ENCODE measurements around the gene PATJ. TPM values are rescaled to one million over a fixed set of nuclear protein-coding genes. Genes with fewer than 3 reads are reported as not detected.

PATJ gene
- total RNA-seq, 1 experiment from 2014 or later, result 48.8 TPM

DNA sequence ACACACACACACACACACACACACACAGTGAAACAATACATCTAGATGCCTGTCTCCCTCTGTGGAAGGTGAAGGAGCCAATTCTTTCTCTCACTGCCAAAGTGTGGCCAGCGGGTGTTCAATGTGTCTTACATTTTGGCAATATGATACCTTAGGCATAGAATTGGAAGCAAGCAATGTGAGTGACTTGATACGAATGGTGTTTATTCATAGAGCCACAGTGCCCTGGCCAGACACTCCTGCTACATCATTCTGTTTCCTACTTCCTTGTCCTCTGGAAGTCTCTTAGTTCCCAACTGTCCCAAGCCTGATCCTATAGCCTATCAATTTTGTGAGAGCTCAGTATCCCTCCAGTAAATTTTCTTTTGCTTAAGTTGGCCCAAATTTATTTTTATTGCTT, 282.4 kb downstream of the PATJ start:
- ChIA-PET CTCF (no interaction called here), RAD21 (ENCODE audit: low non-redundant PET in 1 of 2, low total read pairs in 2 of 2, uncharacterized antibody in 2 of 2, unreplicated experiment in 2 of 2) (no interaction called here), POLR2A (interaction anchor here (0.6 kb wide), 1 partner anchor 37 kb away, joined by 3 read pairs; no protein-coding TSS in a partner anchor)
- H3K36me3 ChIP-seq (ENCODE audit: control insufficient read depth in 1 of 2, insufficient read depth in 2 of 2, low read length in 2 of 2), result no peaks in the 10 kb centered on the region
- no peak for TF ChIP-seq POLR2AphosphoS5 (IDR thresholded peaks at IDR 0.05; ENCODE audit: low read depth, low read length)
- no peaks in the 10 kb centered on the region for H3K9me2 ChIP-seq (ENCODE audit: insufficient read depth)
- no TSS peak for BruUV-seq (replicated peaks)
- no peaks in the 10 kb centered on the region for H3K79me2 ChIP-seq (ENCODE audit: insufficient read depth, low read length)
- H2AFZ ChIP-seq (ENCODE audit: low read depth, low read length, poor library complexity, severe bottlenecking), result no peak overlapping the region
- no peak overlapping the region for H3K4me2 ChIP-seq (ENCODE audit: low read length)
- no peak for ATAC-seq
- intact Hi-C loops (cut with micrococcal nuclease), result no loop called here
- H3K9ac ChIP-seq (ENCODE audit: low read length), result no peak overlapping the region
- no peaks in the 10 kb centered on the region for H4K20me1 ChIP-seq (ENCODE audit: insufficient read depth)
- H3K27ac ChIP-seq (ENCODE audit: low read depth, low read length), result no peak overlapping the region
- H3K4me3 ChIP-seq (replicated peaks in 1 of 2; ENCODE audit: low read depth in 1 of 2, low read length in 2 of 2), result no peak overlapping the region
- DNase-seq (ENCODE audit: low read depth, low spot score), result no peak
- H3K9me3 ChIP-seq (ENCODE audit: control insufficient read depth in 1 of 2, insufficient read depth in 1 of 2, low read depth in 1 of 2, low read length in 2 of 2), result peaks cover 0 to 6% of the 10 kb centered on the region in 2 experiments; a peak in 1 of 4 replicates
- H3K4me1 ChIP-seq (ENCODE audit: control insufficient read depth in 1 of 2, insufficient read depth in 2 of 2, low read length in 2 of 2), result no peaks in the 10 kb centered on the region
- H3K27me3 ChIP-seq (ENCODE audit: insufficient read depth, low read length), result no peaks in the 10 kb centered on the region

DNA sequence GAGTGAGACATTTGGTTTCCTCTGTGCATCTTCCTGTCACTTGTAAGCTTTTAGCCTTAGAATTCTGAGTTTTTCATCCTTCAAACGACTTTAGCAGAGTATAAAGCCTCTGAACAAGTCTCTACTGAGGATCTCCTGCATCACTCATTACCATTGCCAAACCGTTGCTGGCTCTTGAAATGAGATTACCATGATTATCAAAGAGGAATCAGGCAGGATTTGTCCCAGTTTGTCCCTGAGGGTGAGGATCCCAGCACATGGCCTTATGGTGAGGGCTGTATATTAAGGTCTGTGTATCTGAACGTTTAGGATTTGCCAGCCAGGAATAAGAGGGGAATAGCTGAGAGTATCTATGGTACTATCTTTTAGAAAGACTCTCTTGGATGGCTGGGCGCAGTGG, 282.9 kb downstream of the PATJ start:
- ChIA-PET POLR2A (no interaction called here), RAD21 (ENCODE audit: low non-redundant PET in 1 of 2, low total read pairs in 2 of 2, uncharacterized antibody in 2 of 2, unreplicated experiment in 2 of 2) (no interaction called here), CTCF (no interaction called here)
- no peak overlapping the region for H3K4me2 ChIP-seq (ENCODE audit: low read length)
- H3K27me3 ChIP-seq (ENCODE audit: insufficient read depth, low read length), result no peaks in the 10 kb centered on the region
- H2AFZ ChIP-seq (ENCODE audit: low read depth, low read length, poor library complexity, severe bottlenecking), result no peak overlapping the region
- H3K36me3 ChIP-seq (ENCODE audit: control insufficient read depth in 1 of 2, insufficient read depth in 2 of 2, low read length in 2 of 2), result no peaks in the 10 kb centered on the region
- H3K4me1 ChIP-seq (ENCODE audit: control insufficient read depth in 1 of 2, insufficient read depth in 2 of 2, low read length in 2 of 2), result no peaks in the 10 kb centered on the region
- H3K9ac ChIP-seq (ENCODE audit: low read length), result no peak overlapping the region
- H4K20me1 ChIP-seq (ENCODE audit: insufficient read depth), result no peaks in the 10 kb centered on the region
- TF ChIP-seq POLR2A (IDR thresholded peaks at IDR 0.05; ENCODE audit: borderline replicate concordance, extremely low read depth, insufficient read depth, insufficient read length) (no peak), CBX3 (IDR thresholded peaks at IDR 0.05; ENCODE audit: low read depth) (no peak), SIN3A (IDR thresholded peaks at IDR 0.05; ENCODE audit: low read depth) (no peak), CEBPB (IDR thresholded peaks at IDR 0.05; ENCODE audit: low read depth) (no peak), TCF7L2 (IDR thresholded peaks at IDR 0.05; ENCODE audit: borderline replicate concordance, extremely low read depth, insufficient read depth, insufficient read length) (no peak), FOSL1 (IDR thresholded peaks at IDR 0.05; ENCODE audit: low read depth) (no peak), JUND (IDR thresholded peaks at IDR 0.05) (no peak), POLR2AphosphoS5 (IDR thresholded peaks at IDR 0.05; ENCODE audit: low read depth, low read length) (no peak), EZH2phosphoT487 (IDR thresholded peaks at IDR 0.05; ENCODE audit: borderline replicate concordance) (no peak), SP1 (IDR thresholded peaks at IDR 0.05; ENCODE audit: low read depth) (no peak), ZNF274 (IDR thresholded peaks at IDR 0.05; ENCODE audit: low read depth, low read length) (no peak), EZH2 (IDR thresholded peaks at IDR 0.05) (no peak)
- TF ChIP-seq, protein P1, sequence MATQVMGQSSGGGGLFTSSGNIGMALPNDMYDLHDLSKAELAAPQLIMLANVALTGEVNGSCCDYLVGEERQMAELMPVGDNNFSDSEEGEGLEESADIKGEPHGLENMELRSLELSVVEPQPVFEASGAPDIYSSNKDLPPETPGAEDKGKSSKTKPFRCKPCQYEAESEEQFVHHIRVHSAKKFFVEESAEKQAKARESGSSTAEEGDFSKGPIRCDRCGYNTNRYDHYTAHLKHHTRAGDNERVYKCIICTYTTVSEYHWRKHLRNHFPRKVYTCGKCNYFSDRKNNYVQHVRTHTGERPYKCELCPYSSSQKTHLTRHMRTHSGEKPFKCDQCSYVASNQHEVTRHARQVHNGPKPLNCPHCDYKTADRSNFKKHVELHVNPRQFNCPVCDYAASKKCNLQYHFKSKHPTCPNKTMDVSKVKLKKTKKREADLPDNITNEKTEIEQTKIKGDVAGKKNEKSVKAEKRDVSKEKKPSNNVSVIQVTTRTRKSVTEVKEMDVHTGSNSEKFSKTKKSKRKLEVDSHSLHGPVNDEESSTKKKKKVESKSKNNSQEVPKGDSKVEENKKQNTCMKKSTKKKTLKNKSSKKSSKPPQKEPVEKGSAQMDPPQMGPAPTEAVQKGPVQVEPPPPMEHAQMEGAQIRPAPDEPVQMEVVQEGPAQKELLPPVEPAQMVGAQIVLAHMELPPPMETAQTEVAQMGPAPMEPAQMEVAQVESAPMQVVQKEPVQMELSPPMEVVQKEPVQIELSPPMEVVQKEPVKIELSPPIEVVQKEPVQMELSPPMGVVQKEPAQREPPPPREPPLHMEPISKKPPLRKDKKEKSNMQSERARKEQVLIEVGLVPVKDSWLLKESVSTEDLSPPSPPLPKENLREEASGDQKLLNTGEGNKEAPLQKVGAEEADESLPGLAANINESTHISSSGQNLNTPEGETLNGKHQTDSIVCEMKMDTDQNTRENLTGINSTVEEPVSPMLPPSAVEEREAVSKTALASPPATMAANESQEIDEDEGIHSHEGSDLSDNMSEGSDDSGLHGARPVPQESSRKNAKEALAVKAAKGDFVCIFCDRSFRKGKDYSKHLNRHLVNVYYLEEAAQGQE (IDR thresholded peaks at IDR 0.05; ENCODE audit: low read depth), result no peak
- no peak overlapping the region for H3K4me3 ChIP-seq (replicated peaks in 1 of 2; ENCODE audit: low read depth in 1 of 2, low read length in 2 of 2)
- H3K27ac ChIP-seq (ENCODE audit: low read depth, low read length), result no peak overlapping the region
- ATAC-seq, result no peak
- no peaks in the 10 kb centered on the region for H3K79me2 ChIP-seq (ENCODE audit: insufficient read depth, low read length)
- TSS peak; percentile 62 for BruUV-seq (replicated peaks)
- DNase-seq (ENCODE audit: low read depth, low spot score), result no peak
- H3K9me2 ChIP-seq (ENCODE audit: insufficient read depth), result no peaks in the 10 kb centered on the region
- peaks cover 0 to 6% of the 10 kb centered on the region in 2 experiments; a peak in 1 of 4 replicates for H3K9me3 ChIP-seq (ENCODE audit: control insufficient read depth in 1 of 2, insufficient read depth in 1 of 2, low read depth in 1 of 2, low read length in 2 of 2)
- intact Hi-C loops (cut with micrococcal nuclease), result no loop called here
